Stimulated activated CD4-positive, alpha-beta T cell treated with anti-CD3 and anti-CD28 coated beads, Interleukin-4, amount 100 ng/mL, for 48 hours (primary cell): ENCODE data around the gene GRIA3.
"Not testable (repeated sequence)": the region's sequence is repeated elsewhere in the genome, so short reads cannot be mapped to it uniquely, and the experiment has no call there.

Source experiments
- DNase-seq, 2 donors: peaks; one replicate each; pipeline ENCODE4 v3.0.0-alpha.2; 2020; ENCODE audit warnings: low read depth in 2 of 2

GRIA3 gene

DNA sequence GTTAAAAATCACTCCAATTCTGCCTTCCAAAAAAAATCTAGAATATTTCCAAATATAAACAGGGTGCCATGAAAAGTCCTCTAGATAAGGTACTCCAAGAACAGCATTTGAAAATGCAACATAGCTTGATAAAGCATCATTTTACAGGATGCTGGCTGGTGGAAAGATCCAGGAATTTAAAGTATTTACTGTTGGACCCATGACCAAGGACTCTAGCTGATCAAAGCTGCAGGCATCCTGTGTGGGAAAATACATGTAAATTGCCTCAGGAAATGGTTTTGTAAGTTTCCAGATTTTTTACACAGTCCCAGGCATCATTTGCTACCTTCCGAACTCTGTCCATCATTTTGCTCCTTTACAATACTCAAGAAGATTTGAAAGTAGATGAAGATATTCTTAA, 164.4 kb downstream of the GRIA3 start:
- DNase-seq = no peak

DNA sequence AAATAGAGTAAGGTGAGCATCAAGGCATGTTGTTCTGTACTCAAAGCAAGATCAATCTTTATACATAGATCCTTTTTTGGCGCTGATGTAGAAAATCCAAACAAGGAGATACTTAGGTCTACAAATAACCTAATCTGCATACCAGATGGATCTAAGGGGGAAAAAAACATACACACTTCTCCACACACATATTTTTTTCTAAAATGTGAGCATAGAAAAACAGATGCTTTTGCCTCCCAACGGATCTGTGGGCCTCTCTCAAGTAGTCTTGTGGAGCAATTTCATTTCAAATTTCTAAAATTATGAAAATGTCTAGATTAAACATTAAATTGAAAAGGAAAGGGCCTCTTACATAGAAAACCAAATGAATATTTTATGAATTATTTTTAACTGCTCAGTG, 166.1 kb downstream of the GRIA3 start:
- DNase-seq = no peak

DNA sequence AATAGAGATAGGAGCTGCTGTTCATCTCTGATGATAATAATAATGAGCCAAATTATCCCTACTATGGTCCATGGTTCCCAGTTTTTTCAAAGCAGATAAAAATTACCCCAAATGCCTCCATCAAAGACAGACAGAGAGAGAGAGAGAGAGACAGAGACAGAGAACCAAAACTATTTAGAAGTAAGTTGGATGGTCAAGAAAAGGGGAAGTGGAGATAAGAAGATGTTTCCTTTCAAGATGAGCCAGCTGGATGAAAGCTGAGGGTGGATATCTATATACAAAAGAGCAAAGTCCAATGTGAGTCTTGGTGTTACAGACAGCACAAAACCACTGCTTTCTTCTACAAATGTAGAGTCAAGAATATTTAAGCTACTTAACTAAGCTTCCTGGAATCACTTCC, 173.9 kb downstream of the GRIA3 start:
- no peak for DNase-seq

DNA sequence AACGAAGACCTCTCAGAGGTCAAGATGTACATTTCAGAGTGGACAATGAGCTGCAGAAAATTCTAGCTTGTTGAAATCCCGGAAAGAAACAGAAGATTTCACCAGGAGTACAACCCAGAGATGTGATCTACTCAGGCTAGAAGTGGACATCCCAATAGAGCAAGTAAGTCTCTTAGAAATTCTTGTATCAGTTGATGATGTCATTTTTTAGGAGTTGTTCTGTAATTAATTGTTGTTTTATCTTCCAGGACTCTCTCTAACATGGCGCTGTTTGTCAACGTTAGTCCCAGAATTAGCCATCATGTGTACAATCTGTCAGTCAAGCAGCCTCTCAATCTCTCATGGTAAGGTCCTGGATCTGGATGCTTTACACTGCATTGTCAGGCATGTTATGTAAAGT, 174.4 kb downstream of the GRIA3 start:
- DNase-seq = no peak

DNA sequence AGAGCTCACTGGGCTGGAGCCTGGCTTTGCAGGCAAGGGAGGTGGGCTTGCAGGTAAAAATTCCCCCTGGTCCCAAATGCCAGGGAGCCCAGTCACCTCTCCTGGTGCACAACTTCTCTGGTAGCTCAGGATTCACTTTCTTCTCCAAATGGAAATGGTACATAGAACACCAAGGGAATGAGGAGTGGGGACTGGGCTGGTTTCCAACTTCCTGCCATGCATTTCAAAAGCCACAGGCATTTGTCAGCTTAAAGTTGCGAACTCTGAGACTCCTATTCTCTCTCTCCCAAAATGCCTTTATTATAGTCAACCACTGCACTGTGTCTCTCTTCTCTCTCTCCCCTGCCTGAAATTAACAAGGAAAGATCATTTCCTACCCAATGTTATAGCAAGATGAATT, 177.3 kb downstream of the GRIA3 start:
- no peak for DNase-seq

DNA sequence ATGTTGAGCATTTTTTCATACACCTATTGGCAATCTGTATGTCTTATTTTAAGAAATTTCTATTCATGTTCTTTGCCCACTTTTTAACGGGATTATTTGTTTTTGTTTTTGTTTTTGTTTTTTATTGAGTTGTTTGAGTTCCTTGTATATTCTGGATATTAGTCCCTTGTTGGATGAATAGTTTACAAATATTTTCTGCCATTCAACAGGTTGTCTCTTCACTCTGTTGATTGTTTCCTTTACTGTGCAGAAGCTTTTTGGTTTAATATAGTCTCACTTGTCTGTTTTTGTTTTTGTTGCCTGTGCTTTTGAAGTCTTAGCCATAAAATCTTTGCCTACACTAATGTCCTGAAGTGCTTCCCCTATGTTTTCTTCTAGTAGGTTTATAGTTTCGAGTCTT, 202.1 kb downstream of the GRIA3 start:
- not testable (repeated sequence) for DNase-seq

DNA sequence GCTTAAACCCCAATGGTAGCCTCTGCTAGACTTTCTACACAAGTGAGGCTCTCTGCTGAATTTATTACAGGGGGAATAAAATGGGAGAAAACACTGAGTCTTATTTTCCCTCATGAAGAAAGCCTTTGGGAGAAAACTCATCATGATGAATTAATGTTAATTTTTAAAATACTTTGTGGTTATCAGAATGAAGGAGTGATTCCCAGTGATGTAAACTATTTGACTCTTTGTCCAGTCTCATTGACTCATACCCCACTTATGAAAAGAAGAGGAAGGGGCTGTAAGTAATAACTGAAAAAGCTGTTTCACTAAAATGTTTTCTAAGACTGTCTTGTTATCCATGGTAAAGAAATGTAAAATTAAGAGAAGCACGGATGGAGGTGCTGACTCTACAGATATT, 208.8 kb downstream of the GRIA3 start:
- DNase-seq = no peak

DNA sequence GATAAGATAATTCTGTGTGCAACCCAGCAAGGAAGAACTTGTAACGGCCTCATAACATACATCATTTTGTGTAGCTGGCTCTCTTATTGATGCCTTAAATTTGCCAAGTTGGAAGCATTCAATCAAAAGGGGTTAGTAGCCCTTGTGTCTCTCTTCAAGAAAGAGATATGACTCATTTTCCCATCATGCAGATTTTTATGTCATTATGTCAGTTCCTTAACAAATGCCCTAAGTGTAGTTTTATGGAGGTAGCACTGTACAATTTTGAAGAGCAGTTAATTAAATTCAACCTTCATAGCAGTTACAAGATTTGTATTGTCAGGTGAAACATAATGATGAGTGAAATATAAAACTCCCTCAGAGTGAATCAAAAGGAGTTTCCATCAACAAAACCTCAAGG, 215.6 kb downstream of the GRIA3 start:
- DNase-seq = no peak

DNA sequence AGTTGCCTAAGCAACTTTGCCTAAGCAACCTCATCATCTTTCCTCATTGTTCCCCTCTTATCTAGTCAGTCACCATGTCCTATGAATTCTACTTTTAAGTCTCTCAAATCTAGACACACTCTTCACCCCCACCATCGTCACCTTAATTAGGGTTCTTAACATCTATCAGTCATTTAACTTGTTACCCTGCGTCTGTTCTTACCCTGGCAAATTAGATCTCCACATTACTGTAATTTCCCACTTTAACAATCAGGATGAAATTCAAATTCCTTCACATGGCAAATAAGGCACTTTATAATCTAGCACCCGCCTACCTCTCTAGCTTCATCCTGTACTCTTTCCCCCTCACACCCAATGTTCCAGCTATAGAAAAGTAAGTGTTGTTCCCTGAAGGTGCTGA, 221.2 kb downstream of the GRIA3 start:
- DNase-seq = no peak

DNA sequence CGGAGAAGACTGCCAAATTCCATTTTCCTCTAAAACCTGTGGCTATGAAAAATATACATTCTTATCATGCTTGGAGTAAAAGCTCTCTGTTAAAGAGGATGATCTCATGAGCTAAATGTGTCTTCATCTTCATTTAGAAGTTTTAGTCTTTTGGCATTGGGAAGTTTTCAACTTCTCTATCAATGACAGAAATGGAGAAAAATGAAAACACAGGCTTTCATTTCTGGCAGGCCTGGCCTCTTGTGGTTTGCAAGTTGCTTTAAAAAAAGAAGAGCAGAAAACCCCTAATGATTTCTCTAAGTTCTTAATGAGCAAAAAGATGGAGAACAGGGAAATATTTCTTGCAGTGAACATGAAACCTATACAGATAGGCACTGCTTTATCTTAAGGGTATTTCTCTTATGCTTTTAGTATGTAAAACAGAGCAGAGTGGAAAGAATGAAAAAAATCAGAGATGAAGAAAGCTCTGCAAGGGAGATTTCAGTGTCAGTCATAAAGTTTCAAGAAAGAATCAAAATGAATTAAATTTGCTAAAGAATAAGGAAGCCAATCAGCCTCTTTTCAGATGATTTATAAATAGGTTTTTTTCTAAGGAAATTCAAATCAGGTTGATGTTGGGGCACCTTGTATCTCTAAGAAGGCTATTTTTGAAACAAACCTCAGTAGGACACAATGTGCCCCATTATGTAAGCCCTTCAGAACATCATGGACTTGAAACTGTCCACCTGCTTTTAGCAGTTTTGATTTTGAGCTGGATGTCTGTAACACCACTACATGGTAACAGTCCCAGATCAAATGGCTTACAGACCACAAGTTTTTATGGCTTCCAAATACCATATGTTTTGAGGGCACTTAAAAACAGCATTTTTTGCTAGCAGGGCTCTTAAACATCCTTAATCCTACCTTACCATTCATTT, 225.0 kb downstream of the GRIA3 start:
- no peak for DNase-seq

DNA sequence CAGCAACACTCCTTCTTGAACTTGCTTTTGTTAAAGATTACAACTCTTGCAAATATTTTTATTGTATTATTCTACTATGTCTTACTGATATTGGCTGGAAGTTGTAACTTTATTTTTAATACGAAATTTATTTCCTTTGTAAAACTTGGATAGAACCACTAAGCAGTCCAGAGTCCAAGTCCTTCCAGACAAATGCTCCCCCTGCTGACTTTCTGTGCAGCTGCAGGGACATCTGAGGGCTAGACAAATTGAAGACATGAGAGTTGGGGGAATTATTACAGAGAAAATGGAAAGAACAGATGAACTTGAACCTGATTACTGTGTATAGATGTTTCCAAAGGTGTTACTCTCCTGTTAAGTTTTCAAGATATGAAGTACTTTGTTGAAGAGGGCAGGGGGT, 238.8 kb downstream of the GRIA3 start:
- DNase-seq = no peak

DNA sequence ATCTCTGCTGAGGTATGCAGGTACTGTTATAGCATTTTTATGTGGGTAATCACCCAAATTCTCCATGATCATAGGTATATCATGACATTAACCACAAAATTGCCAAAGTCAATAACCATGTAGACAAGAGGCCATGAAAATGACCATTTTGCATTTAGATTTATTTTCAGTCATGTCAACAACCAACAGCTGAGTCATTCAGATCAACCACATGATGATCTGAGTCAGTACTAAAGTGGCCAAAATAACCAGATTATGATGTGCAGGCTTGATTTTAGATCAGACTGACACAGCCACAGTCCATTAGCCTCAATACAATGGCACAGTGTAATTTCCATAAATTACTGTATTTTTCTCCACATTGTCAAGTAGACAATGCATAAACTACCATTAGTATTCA, 240.5 kb downstream of the GRIA3 start:
- no peak for DNase-seq

DNA sequence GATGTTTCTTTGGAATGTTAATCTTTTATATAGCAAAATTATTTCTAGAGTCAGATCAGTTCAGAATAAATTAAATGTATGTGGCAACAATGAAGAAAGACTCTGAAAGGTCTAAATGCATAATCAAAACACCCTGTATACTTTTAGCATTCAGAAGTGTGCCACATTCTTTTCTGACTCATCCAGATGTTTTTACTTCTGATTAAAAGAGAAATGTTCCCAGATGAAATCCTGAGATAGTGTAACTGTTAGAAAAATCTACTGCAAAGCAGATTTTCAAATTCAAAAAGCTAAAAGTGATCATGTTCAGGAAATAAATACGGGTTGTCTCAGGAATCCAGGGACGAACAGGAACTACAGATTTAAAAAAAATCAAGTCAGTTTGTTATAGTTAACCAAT, 241.4 kb downstream of the GRIA3 start:
- DNase-seq = no peak

DNA sequence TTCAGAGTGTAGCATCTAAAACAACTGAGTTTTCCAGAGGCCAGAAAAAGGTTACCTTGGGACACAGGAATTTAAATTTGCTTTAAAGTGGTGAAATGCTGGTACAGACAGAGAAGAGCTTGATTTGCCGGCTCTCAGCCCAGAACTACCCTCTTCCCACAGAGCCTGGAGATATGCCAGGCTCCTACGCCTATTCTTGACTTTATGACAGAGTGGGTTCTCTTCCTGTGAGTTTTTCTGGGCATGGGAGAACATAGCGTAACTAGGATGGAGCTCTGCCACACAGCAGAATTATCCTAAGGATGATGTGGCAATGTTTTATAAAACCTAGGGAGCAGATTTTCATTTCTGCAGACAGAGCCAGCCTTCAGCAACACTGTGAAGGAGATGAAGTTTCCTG, 241.8 kb downstream of the GRIA3 start:
- no peak for DNase-seq

DNA sequence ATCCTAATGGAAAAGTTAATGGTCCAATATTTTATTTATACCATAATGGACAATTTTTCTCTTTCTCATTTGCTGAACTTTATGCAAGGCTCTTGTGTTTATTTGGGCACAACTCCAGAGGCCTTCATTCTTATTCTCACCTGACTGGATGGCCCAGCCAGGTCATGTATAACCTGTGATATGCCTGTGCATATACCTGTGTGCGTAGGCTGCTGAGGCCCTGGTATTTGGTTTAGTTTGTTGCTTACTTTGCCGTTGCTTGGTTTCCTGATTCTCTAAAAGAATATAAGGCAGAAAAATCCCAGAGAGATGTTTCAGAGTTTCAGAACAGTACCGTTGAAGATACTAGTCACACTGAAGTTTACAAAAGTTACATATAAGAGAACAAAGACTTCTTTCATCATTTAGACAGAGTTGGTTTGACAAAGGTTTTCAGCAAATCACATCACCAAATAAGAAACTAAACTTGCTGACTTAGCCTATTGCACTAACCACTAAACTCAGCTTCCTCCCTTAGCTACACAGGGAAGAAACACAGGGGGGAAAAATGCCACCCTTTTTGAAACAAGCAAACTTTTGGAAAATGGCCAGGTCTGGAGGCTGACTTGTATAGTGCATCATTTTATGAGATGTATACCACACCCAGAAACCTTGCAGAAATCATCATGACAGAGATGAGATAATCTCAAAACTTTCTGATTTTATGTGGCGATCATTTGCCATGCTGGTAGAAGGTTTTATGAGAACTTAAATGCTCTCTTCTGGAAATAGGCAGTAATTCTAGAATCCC, 248.5 kb downstream of the GRIA3 start:
- no peak for DNase-seq

DNA sequence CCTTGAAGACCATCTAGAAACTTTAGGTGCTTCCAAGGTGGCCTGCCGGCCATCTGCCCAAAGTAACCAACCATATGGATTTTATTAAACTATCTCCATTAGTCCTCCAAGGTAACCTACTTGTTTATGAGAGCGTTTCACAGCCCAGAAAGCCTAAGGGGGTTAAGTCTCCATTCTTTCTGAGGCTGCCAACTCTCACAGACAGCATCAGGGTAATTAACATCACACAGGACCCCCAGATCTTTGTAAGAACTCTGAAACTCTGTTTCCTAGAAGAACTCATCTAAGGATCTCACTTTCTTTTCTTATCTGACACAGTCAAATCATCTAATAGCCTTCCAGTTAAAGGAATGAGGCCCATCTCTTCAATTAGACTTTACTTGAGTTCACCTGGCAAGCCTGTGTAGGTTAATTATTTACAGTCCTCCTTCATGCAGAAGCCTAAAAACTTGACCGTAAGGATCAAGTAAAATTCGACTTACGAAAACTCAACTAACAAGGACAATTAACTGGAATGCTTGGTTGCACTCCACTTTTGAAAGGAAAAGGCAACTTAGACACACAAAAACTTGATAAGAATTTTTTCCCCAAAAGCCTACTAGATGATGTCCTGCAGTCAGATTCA, 252.5 kb downstream of the GRIA3 start:
- DNase-seq = no peak

DNA sequence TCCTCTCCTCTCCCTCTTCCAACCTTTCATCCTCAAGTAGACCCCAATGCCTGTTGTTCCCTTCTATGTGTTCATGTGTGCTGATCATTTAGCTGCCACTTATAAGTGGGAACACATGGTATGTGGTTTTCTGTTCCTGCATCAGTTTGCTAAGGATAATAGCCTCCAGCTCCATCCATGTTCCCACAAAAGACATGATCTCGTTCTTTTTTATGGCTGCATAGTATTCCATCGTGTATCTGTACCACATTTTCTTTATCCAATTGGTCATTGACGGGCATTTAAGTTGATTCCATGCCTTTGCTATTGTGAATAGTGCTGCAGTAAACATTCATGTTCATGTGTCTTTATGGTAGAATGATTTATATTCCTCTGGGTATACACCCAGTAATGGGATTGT, 255.8 kb downstream of the GRIA3 start:
- DNase-seq = not testable (repeated sequence)

DNA sequence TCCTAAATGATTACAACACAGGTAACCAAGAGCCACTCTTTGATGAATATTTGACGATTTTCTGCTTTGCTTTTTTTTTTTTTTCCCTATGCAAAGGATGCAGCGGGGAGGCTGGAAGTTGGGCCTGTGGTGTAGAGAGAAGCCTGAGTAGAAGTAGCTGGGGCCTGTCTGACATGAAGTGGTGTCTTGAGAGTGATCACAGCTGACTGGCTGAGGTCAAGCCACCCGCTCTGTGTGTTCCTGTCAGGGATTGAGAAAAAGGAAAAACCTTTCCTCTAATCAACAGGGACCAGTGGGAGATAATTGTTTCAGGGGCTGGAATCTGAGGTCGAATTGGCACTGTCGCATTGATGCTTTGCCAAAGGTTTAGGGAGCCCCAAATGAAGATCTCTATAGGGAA, 258.7 kb downstream of the GRIA3 start:
- no peak for DNase-seq

DNA sequence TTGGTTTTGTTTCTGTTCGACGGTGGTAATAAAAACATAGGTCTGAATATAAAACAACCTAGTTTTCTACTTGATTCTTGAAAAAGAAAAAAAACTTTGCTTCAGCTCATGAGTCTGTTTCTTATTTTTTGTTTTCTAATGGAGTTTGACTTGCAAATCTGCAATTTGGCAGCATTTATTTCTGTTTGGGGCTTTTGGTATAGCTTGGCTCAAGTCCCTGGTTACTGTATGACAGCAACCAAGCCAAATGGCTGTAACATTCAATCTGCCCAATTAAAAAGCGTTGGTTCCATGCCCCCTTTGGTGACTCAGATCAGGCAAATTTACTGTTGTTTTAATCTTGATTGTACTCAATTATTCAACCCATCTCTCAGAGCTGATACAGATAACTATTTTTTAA, 263.4 kb downstream of the GRIA3 start:
- no peak for DNase-seq

DNA sequence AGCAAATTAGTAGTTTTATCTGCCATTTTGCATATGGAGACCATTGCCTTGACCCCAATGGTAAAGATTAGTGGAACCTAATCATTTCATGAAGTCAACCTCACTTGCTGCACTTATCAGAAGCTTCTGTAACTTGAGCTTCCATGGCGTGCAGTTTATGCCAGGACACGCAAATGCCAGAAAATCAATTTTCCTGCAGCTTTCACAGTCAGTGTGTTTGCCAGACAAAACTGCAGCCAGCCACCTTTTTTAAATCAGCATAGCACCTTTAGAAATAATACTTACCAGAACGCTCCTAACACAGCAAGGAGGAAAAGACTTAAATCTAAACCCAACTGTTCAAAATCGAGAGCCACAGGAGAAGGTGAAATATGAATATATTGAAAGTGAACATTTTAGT, 265.3 kb downstream of the GRIA3 start:
- DNase-seq = no peak

DNA sequence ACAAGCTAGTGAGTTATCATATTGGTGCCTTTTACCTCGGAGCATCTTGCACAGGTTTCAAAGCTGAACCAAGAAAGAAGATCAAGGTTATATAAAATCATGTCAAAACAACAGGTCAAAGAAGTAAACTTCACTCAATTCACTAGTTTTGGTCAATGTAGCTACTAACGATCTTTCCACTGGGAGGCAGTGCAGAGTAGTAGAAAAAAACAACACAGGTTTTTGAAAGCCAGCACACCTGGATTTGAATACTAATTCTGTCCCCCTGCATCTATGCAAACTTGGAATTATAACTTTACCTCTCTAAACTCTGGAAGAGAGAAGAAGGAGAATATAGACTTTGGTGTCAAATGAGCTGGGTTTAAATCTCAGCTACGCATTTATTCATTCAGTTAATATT, 266.1 kb downstream of the GRIA3 start:
- no peak for DNase-seq

DNA sequence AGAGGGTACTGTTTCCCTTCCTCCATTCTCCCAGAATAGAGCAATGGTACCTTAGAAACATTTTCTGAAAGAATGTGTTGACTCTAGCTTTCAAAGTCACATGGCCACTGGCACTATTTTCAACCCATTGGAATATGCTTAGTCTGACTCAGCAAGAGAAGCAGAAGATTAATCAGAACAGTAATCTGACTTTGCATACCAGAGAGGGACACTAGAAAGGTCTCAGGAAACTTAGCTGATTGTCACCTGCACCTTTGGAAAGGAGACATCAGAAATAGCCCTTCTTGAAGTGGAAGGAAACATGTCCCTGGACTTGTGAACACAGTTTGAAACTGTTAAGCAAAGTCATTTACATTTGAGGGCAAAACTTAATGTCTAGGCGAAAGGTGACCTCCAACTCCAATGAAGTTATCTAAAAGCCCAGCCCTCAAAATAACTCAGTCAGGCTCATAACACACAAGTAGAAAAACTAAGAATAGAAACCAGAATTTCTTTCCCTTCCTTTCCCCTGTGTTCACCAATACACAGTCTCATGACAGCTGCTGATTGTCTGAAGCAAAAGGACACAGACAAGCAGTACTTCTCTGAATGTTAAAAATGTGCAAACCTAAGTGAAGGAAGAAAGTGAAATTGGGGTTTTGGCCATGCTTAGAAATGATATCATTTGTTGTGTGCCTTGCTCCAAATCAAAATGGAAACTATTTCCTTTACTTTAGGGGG, 270.8 kb downstream of the GRIA3 start:
- no peak for DNase-seq
